HG03469 (cell line): ENCODE results near the gene FCRLB.
"Not testable (repeated sequence)": the region's sequence is repeated elsewhere in the genome, so short reads cannot be mapped to it uniquely, and the experiment has no call there.

Source experiments
- ATAC-seq: cut with Tn5 transposase; IDR thresholded peaks from one replicate; pipeline ENCODE4 v1.9.1; 2021; ENCODE audit warnings: mild to moderate bottlenecking, moderate library complexity, moderate number of reproducible peaks; ENCODE audit not compliant: unreplicated experiment

FCRLB gene

GRCh38 chr1:161738627-161739287 lies 17.4 kb downstream of the FCRLB start:
- ATAC-seq: peak; percentile 39

- ATAC-seq: no peak
Measured at GRCh38 chr1:161739865-161740566, 18.7 kb downstream of the FCRLB start.

GRCh38 chr1:161740921-161741320 lies 19.6 kb downstream of the FCRLB start:
- no peak for ATAC-seq

- ATAC-seq: no peak
Measured at GRCh38 chr1:161743231-161743630, 21.9 kb downstream of the FCRLB start.

DNA sequence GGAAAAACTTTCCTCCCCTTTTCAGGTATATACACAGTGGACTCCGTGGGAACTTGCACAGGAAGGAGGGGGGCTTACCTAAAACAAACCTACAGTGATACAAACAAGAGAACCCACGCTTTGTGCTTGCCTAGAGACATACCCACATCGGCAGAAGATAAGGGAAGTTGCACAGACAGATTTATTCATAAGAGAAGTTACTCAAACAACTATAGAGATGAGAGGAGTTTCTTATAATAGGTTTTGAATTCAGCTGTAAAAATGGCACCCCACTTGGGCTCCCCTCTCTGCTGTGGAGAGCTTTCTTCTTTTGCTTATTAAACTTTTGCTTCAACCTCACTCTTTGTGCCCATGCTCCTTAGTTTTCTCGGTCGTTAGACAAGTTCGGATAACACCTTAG lies 26.5 kb downstream of the FCRLB start:
- ATAC-seq: no peak

- peak; percentile 84 for ATAC-seq
Measured at GRCh38 chr1:161749509-161750407, 28.4 kb downstream of the FCRLB start, which contains the start of gene DUSP12. DUSP12 (plus strand) TSS chr1:161749786; CDS start chr1:161749802, 16 bp downstream.

GRCh38 chr1:161763522-161764098 lies 42.3 kb downstream of the FCRLB start:
- no peak for ATAC-seq

DNA sequence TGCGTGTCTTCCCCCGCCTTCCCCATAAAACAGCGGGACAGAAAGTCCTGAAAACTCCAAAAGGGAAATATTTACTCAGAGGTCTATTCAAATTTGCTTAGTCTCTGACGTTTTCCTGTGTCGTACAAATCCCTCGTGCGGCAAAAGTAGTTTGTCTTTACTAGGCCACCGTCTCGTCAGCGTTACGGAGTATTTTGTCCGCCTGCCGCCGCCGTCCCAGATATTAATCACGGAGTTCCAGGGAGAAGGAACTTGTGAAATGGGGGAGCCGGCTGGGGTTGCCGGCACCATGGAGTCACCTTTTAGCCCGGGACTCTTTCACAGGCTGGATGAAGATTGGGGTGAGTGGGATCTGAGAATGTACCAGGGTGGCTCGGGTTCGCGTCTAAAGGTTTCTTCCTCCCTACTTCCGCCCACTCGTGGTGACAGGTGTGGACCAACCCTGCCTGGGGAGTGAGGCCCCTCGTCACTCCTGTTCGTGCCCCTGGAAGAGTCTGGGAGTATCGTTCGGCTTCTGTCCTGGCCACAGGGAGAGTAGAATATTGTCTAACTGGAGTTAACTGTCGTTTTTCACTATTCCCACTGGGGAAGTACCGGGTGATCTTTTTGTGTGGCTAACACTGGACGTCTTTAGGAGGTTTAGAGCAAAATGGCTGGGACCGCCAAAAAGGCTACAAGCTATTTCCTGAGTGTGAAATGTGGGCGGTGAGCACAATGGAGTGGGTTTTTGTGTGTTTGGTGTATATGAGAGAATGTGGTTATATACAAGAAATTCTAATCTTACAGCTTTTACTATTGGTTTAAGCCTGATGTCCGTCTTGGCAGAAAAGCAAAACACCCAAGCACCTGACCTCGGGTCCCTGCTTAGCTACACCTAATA lies 45.0 kb downstream of the FCRLB start, which contains the start of gene ATF6:
TSS of gene ATF6 (plus strand) at position 219 of the 880 bp plus-strand sequence. CDS start at position 260, 41 bp downstream.
- ATAC-seq: no peak

DNA sequence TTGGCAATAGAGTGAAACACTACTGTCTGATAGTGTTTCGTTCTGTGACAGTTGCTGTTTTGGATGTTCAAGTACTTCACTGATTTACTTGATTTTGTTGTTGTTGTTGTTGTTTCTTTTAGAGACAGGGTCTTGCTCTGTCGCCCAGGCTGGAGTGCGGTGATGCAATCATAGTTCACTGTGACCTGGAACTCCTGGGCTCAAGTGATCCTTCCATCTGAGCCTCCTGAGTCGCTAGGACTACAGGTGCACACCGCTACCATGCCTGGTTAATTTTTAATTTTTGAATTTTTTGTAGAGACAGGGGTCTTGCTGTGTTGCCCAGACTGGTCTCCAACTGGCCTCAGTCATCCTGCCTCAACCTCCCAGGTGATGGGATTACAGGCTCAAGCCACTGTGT lies 47.1 kb downstream of the FCRLB start:
- no peak for ATAC-seq

DNA sequence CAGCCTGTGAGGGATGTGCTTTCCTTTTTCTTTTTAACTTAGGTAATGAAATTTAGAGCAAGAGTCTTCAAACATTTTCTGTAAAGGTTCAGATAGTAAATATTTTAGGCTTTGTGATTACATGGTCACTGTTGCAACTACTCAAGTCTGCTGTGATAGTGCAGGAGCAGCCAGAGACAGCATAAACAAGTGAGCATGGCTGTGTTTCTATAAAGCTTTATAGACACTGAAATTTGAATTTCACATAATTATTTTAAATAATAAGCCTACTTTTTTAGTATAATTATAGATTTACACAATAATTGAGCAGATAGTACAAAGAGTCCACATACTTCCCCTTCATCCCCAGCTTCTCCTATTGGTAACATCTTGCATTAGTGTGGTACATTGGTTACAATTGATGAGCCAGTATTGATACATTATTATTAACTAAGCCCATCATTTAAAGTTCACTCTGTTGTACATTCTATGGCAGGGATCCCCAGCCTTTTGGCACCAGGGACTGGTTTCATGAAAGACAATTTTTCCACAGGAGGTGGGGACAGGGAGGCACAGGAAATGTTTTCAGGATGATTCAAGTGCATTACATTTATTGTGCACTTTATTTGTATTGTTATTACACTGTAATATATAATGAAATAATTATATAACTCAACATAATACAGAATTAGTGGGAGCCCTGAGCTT lies 47.8 kb downstream of the FCRLB start:
- ATAC-seq: no peak

- not testable (repeated sequence) for ATAC-seq
Measured at GRCh38 chr1:161769673-161770045, 48.3 kb downstream of the FCRLB start.

DNA sequence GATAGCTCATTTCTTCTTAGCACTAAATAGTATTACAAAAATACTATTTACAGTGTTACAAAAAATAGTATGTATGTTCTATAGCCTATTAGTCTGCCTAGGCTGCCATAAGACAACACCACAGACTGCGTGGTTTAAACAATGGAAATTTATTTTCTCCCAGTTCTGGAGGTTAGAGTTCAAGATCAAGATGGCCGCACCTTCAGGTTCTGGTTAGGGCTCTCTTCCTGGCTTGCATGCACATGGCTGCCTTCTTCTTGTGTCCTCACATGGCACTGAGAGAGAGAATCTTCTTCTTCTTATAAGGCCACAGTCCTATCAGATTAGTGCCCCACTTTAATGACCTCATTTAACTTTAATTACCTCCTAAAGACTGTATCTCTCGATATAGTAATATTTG lies 48.9 kb downstream of the FCRLB start:
- ATAC-seq: no peak

DNA sequence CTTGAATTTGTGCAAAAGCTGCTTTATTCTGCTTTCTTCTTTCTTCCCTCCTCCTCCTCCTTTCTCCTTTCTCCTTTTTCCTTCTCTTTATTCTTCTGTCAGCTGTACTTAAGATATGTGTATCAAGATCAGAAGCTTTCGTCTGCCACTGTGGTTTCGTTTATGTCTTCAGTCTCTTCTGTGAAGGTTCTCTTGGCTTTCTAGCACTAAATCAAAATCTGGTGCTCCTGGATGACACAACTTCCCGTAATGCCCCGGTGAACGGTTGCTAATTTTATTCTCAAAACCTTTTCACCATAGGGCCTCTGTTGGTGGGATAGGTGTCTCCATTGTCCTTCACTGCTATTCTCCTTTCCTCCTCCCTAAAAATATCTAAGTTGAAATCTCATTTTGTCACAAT lies 49.8 kb downstream of the FCRLB start:
- ATAC-seq: no peak

GRCh38 chr1:161771973-161772372 lies 50.6 kb downstream of the FCRLB start:
- ATAC-seq: no peak

GRCh38 chr1:161772397-161772796 lies 51.1 kb downstream of the FCRLB start:
- ATAC-seq: no peak

DNA sequence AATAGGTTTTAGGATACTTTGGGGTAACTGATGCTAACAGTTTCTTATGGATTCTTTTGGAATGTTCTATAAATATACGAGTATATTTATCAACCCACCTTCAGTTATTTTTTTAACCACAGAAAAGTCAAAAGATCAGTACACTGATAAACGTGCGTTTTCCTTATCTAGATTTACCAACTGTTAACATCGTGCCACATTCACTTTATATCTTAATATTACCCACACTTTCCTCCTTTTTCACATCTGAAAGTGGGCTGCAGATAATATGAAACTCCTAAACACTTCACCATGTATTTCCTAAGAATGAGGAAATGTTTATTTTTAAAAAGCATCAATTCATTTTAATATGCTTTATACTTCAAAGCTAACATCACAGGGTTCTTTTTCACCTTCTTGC lies 52.4 kb downstream of the FCRLB start:
- ATAC-seq: no peak

DNA sequence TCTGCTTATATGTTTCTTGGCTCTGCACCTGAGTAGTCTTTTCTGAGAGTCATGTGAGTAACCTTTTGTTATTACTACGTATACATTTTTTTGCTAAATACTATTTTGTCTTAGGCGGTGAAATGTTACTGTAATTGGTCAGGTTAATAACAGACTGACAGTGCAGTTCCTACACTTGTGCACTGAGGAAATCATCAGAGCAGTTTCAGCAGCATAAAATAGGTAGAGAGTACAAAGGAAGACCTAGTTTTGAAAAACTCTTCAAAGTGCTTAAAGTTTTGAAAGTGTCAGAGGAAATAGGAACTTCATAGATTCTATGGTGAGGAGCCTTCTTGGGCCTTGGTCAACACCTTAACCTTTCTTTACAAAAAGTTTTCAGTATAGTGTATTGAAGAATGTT lies 55.9 kb downstream of the FCRLB start:
- no peak for ATAC-seq
